Measurements from ENCODE around the gene TSC2. TPM values are rescaled to one million over a fixed set of nuclear protein-coding genes. Genes with fewer than 3 reads are reported as not detected.

Gene TSC2
- polyA plus RNA-seq, 1 donor (not counting 4 experiments of a cell fraction or from before 2014, with no cell fraction given), result 22.6 TPM

DNA sequence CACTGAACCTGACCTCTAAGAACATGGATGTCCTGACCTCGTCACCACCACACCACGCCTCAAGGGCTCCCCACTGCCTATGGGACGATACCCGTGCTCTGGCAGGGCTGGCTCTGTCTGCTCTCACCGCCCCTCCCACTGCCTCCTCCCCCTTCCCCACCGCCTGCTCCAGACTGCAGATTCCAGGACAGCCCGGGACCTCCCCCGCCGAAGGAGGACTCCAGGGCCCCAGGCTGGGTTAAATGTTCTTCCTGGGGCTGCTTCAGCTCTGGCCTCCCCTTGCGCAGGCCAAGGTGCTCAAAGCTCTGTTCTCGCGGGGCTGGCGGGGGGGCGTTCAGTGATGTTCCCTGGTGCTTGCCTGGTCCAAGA lies 25.1 kb upstream of the TSC2 start:
- Histone ChIP-seq H3K4me1 (ENCODE audit: control insufficient read depth, extremely low read depth, insufficient read depth, low read length) (peaks cover 14% of the 10 kb centered on the region), H3K4me3 (ENCODE audit: control insufficient read depth in 2 of 3, extremely low read depth in 1 of 3, insufficient read depth in 2 of 3, low read depth in 1 of 3, low read length in 3 of 3) (peak overlapping the region in 1 of 3 experiments; percentile 55), H3K79me2 (ENCODE audit: control insufficient read depth, insufficient read depth, low read length) (no peaks in the 10 kb centered on the region), H3K9me3 (ENCODE audit: control insufficient read depth, low read depth, low read length) (no peaks in the 10 kb centered on the region), H4K20me1 (ENCODE audit: control insufficient read depth, extremely low read depth, insufficient read depth, low read length) (no peaks in the 10 kb centered on the region), H3K9me1 (ENCODE audit: control insufficient read depth, extremely low read depth, insufficient read depth, low read length) (no peaks in the 10 kb centered on the region), H2AFZ (ENCODE audit: control insufficient read depth, low read length) (peak overlapping the region; percentile 82), H3K9ac (ENCODE audit: control insufficient read depth, extremely low read depth, insufficient read depth, low read length) (no peak overlapping the region), H3K27me3 (ENCODE audit: control insufficient read depth, extremely low read depth, insufficient read depth, low read length) (peaks cover 24% of the 10 kb centered on the region), H3K36me3 (ENCODE audit: control insufficient read depth in 2 of 2, extremely low read depth in 1 of 2, insufficient read depth in 2 of 2, low read length in 2 of 2) (no peaks in the 10 kb centered on the region), H3K4me2 (ENCODE audit: control insufficient read depth, extremely low read depth, insufficient read depth, low read depth, low read length) (peak overlapping the region; percentile 79), H3K27ac (ENCODE audit: control insufficient read depth, insufficient read depth, low read length) (no peak overlapping the region)
- DNase-seq (ENCODE audit: low read depth, low spot score) (no peak), FAIRE-seq (no peak)
- dilution Hi-C loops (cut with MboI; ENCODE audit: extremely low pct_ligation_motif_present, low sequenced_read_pairs), result no loop called here
- TF ChIP-seq, protein P1, sequence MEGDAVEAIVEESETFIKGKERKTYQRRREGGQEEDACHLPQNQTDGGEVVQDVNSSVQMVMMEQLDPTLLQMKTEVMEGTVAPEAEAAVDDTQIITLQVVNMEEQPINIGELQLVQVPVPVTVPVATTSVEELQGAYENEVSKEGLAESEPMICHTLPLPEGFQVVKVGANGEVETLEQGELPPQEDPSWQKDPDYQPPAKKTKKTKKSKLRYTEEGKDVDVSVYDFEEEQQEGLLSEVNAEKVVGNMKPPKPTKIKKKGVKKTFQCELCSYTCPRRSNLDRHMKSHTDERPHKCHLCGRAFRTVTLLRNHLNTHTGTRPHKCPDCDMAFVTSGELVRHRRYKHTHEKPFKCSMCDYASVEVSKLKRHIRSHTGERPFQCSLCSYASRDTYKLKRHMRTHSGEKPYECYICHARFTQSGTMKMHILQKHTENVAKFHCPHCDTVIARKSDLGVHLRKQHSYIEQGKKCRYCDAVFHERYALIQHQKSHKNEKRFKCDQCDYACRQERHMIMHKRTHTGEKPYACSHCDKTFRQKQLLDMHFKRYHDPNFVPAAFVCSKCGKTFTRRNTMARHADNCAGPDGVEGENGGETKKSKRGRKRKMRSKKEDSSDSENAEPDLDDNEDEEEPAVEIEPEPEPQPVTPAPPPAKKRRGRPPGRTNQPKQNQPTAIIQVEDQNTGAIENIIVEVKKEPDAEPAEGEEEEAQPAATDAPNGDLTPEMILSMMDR (optimal IDR thresholded peaks at IDR 0.05 in 1 of 3, IDR thresholded peaks at IDR 0.05 in 1 of 3, conservative IDR thresholded peaks at IDR 0.05 in 1 of 3; ENCODE audit: extremely low read depth in 1 of 3, insufficient read depth in 2 of 3, low read length in 3 of 3), result no peak
- TF ChIP-seq EZH2 (IDR thresholded peaks at IDR 0.05; ENCODE audit: low read length), result no peak

DNA sequence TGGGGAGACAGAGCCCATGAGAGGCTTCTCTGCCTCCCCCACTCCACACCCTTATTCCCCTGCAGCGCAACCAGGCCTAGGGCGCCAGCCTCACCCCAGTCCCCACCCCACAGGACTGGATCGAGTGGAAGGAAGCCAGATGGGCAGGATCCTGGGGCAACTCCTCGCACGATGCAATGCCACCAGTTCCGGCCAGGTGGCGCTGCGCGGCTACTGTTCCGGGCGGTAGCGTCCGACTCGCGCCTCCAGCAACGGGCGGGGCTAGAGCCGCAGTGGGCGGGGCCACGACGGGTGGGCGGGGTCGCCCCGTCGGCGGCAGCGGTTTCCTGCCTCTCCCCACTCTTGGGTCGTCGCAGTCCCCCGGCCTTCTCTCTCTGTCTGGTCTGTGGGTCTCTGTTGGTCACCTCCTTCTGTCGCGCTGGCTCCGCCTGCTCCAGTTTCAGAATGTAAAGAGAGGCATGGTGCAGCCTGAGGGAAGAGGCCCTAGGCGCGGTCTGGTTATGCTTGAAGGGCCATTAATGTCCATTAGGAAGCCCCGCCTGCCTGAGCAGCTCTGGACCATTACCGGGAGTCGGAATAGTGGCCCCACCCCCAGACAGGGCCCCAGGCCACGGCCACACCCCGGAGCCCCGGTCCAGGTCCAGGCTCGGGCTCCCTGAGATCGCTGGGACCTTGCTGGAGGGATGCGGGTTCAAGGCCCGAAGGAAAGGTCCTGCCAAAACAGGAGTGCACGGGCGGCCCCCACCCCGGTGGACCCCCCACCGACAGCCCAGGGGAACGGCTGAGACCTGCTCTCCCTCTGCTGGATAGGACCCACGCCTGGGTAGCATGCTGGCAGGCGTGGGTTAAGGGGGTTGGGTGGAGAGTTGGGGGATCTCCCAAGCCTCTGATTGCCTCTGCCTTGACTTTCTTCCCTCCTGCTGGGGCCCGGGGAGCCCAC lies 24.4 kb upstream of the TSC2 start:
- TF ChIP-seq EZH2 (IDR thresholded peaks at IDR 0.05; ENCODE audit: low read length), result no peak
- TF ChIP-seq, protein P1 (optimal IDR thresholded peaks at IDR 0.05 in 1 of 3, IDR thresholded peaks at IDR 0.05 in 1 of 3, conservative IDR thresholded peaks at IDR 0.05 in 1 of 3; ENCODE audit: extremely low read depth in 1 of 3, insufficient read depth in 2 of 3, low read length in 3 of 3), result peak; percentile 79 to 100 (median 96)
- Histone ChIP-seq H3K9me1 (ENCODE audit: control insufficient read depth, extremely low read depth, insufficient read depth, low read length) (no peaks in the 10 kb centered on the region), H3K27ac (ENCODE audit: control insufficient read depth, insufficient read depth, low read length) (no peak overlapping the region), H3K36me3 (ENCODE audit: control insufficient read depth in 2 of 2, extremely low read depth in 1 of 2, insufficient read depth in 2 of 2, low read length in 2 of 2) (no peaks in the 10 kb centered on the region), H3K27me3 (ENCODE audit: control insufficient read depth, extremely low read depth, insufficient read depth, low read length) (peaks cover 24% of the 10 kb centered on the region), H3K9ac (ENCODE audit: control insufficient read depth, extremely low read depth, insufficient read depth, low read length) (no peak overlapping the region), H4K20me1 (ENCODE audit: control insufficient read depth, extremely low read depth, insufficient read depth, low read length) (no peaks in the 10 kb centered on the region), H3K4me3 (ENCODE audit: control insufficient read depth in 2 of 3, extremely low read depth in 1 of 3, insufficient read depth in 2 of 3, low read depth in 1 of 3, low read length in 3 of 3) (peak overlapping the region in 2 of 3 experiments; percentile 38 to 55), H2AFZ (ENCODE audit: control insufficient read depth, low read length) (peak overlapping the region; percentile 82), H3K79me2 (ENCODE audit: control insufficient read depth, insufficient read depth, low read length) (no peaks in the 10 kb centered on the region), H3K4me2 (ENCODE audit: control insufficient read depth, extremely low read depth, insufficient read depth, low read depth, low read length) (peak overlapping the region; percentile 79), H3K9me3 (ENCODE audit: control insufficient read depth, low read depth, low read length) (no peaks in the 10 kb centered on the region), H3K4me1 (ENCODE audit: control insufficient read depth, extremely low read depth, insufficient read depth, low read length) (peaks cover 15% of the 10 kb centered on the region)
- dilution Hi-C loops (cut with MboI; ENCODE audit: extremely low pct_ligation_motif_present, low sequenced_read_pairs), result no loop called here
- FAIRE-seq (peak; percentile 70), DNase-seq (ENCODE audit: low read depth, low spot score) (peak; percentile 62)

Measured in keratinocyte (primary cell).